GM08714 (cell line): ENCODE data around the gene PIK3CB.
"Not testable (repeated sequence)": the region's sequence is repeated elsewhere in the genome, so short reads cannot be mapped to it uniquely, and the experiment has no call there.

Source experiments
- H3K4me3 ChIP-seq: fragments of 200-500 bp; sonication (Bioruptor generic); 2 replicates; pipeline ENCODE4 v1.5.1; 2014; ENCODE audit warnings: mild to moderate bottlenecking, low read length, inconsistent platforms
- ZNF274 ChIP-seq: IDR thresholded peaks from 2 replicates; pipeline ENCODE4 v1.6.1; 2012; ENCODE audit warnings: mild to moderate bottlenecking, low read depth, low read length

Gene PIK3CB

DNA sequence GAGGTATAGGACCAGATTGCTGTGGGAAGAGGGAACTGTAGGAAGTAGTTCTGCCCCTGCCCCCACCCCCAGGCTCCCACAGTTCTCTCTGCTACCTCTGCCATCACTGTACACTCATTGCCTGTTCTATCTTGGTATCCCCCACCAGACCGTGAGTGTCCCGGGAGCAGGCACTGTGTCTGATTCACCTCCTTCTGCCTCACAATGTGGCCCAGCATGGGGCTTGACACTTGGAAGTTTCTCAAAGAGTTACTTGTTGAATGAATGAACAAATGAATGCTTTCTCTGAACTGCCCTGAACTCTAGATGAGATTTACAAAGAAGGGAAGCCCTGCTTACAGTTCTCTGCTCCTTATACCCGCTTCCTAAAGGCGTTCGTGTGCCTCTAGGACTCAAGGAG is 27.1 kb upstream of the PIK3CB start:
- H3K4me3 ChIP-seq, result no peak overlapping the region
- no peak for TF ChIP-seq ZNF274

DNA sequence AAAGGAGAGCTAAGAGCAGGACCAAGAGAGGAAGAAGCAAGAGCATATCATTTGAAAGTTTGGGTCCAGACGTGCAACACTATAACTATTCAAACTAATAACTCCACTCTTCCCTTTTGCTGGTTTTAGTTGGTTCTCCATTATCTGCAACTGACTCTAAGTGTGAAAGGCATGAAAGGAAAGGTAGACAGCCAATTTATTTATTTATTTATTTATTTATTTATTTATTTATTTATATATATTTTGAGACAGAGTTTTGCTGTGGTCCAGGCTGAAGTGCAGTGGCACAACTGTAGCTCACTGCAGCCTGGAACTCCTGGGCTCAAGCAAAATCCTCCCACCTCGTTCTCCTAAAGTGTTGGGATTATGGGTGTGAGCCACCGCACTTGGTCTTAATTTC is 22.1 kb upstream of the PIK3CB start:
- TF ChIP-seq ZNF274, result no peak
- H3K4me3 ChIP-seq, result no peak overlapping the region

DNA sequence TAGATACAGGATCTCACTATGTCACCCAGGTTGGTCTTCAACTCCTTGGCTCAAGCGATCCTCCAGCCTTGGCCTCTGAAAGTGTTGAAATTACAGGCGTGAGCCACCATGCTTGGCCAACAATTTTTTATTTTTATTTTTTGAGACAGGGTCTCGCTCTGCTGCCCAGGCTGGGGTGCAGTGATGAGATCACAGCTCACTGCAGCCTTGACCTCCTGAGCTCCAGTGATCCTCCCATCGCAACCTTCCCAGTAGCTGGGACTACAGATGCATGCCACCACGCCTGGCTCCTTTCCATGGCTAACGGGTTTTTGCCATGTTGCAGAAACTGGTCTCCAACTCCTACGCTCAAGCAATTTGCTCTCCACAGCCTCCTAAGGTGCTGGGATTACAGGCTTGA is 20.2 kb upstream of the PIK3CB start:
- TF ChIP-seq ZNF274, result no peak
- H3K4me3 ChIP-seq, result no peak overlapping the region

DNA sequence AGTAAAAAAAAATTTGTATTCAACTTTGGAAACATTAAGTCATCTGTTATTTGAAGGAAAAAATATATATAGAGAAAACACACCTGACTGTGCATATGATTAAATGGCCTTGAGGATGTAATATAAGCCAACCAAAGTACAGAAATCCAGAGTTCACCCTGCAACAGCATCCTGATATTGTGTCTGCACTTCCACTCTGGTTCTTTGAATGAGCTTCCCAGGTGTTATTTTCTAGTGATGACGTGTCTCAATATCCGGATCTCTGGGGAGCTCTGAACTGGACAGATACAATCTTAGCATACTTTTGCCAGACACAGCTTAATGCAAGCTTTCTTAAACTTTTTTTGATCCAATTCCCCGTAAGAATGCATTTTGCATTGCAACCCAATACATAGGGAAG is 19.5 kb upstream of the PIK3CB start:
- H3K4me3 ChIP-seq, result no peak overlapping the region
- TF ChIP-seq ZNF274, result no peak

DNA sequence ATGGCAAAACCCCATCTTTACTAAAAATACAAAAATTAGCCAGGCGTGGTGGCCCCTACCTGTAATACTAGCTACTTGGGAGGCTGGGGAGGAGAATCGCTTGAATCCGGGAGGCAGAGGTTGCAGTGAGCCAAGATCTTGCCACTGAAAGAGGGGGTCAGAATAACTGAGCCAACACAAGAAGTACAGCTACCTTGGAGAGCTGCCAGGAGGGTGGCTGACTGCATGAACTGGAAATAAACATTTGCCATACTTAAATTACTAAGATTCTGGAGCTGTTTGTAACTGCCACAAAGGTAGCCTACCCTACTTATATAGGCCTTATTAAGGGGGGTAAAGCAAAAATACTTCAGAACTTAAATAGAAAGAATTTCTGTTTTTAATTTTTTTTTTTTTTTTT is 15.4 kb upstream of the PIK3CB start:
- no peak for TF ChIP-seq ZNF274
- no peak overlapping the region for H3K4me3 ChIP-seq

DNA sequence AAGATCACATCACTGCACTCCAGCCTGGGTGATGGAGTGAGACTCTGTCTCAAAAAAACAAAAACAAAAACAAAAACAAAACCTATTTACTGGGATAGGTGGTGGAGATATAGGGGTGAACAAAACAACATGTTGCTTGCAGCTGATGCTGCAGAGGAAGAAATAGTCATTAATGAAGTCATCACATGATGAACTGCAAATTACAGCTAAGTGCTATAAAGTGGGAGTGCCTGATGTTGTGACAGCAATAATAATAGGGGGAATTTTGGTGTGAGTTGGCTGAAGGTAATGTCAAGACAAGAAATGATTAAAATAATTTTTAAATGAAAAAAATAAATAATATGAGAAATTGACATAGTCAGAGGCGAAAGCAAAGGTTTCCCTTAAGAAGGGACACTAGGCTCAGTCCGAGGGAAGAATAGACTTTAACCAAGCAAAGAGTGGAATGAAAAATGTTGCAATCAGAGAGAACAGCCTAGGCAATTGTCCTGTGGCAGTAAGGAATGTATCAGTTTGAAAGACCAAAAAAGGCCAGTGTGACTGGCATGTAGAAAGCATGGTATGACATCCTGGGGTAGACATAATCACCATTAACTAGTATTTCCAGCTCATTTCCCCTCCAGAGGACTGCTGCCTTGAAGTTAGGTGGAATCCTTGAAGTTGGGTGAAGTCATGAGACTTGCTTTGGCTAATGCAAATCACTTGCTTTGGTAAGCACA is 14.7 kb upstream of the PIK3CB start:
- H3K4me3 ChIP-seq, result no peak overlapping the region
- TF ChIP-seq ZNF274, result no peak

DNA sequence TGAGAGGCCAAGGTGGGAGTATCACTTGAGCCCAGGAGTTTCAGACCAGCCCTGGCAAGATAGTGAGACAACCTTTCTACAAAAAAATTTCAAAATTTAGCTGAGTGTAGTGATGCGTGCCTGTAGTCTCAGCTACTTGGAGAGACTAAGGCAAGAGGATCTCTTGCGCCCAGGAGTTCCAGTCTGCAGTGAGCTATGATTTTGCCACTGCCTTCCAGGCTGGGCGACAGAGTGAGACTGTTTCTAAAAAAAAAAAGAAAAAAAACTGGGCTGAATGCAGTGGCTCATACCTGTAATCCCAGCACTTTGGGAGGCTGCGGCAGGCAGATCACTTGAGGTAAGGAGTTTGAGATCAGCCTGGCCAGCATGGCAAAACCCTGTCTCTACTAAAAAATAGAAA is 14.0 kb upstream of the PIK3CB start:
- no peak overlapping the region for H3K4me3 ChIP-seq

DNA sequence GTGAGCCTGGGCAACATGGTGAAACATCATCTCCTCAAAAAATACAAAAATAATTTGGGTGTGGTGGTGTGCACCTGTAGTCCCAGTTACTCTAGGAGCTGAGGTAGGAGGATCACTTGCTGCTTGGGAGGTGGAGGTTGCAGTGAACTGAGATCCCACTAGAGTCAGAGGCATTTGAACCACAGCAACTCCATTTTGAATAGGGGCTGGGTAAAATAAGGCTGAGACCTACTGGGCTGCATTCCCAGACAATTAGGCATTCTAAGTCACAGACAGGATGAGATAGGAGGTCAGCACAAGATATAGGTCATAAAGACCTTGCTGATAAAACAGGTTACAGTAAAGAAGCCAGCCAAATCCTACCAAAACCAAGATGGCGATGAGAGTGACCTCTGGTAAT is 12.1 kb upstream of the PIK3CB start:
- not testable (repeated sequence) for H3K4me3 ChIP-seq

More for the DNA sequence above, 14.0 kb upstream of the PIK3CB start:
- no peak for TF ChIP-seq ZNF274

DNA sequence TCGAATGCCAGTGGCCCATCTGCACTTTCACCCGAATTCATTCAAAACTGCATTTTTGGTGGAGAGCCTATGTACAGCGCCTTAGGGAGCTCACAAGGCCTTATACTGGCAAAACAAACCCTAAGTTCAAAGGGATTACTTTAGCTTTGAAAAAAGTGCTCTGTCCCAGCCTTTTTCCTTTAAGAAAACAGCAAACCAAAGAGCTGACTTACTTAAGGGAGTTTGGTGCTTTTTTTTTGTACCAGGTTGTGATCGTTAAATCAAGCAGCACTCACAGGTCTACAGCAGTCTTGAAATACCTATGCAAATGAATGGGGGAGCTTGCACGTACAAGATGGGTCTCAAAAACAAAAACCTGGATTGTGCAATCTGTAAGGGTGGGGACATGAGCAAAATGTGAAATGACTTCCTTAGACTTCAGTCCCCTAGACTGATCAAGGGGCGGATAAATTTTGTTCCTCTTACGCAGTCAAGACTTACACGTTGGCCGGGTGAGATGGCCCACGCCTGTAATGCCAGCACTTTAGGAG is 11.6 kb upstream of the PIK3CB start:
- no peak overlapping the region for H3K4me3 ChIP-seq
- no peak for TF ChIP-seq ZNF274

DNA sequence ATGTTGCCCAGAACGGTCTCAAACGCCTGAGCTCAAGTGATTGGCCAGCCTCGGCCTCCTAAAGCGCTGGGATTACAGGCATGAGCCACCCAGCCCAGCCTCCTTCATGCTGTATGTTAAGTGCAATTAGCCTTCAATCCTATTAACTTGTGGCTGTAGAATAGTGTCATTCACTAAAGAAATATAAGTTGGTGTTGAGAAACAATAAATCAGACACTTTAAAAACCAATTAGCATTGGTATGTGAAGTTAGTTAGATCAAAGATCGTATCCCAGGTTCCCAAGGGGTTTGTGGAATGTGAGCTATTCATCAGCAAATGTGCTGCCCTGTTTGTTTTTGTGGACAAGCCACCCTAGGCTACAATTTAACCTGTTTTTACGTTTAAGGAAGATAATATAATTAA is 11.0 kb upstream of the PIK3CB start:
- H3K4me3 ChIP-seq, result no peak overlapping the region
- TF ChIP-seq ZNF274, result no peak

DNA sequence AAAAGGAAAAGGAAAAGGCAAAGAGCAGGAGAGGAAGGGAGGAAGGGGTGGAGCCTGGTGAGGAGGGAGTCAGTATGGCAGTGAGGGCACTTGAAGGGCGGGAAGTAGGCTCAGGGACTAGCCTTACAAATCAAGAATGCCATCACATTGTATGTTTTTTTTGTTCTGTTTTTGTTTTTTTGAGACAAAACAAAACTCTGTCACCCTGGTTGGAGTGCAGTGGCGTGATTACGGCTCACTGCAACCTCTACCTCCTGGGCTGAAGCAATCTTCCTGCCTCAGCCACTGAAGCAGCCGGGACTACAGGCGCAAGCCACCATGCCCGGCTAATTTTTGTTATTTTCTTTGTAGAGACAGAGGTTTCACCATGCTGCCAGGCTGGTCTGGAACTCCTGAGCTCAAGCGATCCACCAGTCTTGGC is 10.5 kb upstream of the PIK3CB start:
- no peak for TF ChIP-seq ZNF274
- no peak overlapping the region for H3K4me3 ChIP-seq

DNA sequence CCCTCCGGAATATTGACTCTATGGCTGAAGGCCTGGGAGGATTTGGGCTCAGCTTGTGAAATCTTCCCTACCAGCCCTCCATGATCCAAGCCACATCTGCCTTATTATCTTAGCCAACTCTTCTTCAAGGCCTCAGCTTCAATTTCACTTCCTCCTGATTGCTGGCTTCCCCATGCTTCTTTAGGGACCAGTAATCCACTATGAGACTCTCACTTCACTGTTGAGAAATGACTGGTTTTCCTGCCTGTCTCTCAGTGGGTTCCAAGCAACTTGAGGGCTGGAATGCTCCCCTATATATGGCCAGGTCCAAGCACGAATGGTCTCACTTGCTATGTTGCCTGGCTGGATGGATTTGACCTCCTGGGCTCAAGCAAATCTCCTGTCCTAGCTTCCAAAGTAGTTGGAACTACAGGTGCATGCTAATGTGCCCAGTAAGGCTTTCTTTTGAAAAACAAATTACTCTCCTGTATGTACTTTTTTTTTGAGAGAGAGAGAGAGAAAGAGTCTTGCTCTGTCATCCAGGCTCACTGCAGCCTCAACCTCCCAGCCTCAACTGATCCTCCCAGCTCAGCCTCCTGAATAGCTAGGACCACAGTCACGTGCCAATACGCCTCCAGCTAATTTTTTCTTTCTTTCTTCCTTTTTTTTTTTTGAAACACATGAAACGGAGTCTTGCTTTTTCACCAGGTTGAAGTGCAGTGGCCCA is 7.9 kb upstream of the PIK3CB start:
- TF ChIP-seq ZNF274, result no peak
- H3K4me3 ChIP-seq, result no peak overlapping the region

DNA sequence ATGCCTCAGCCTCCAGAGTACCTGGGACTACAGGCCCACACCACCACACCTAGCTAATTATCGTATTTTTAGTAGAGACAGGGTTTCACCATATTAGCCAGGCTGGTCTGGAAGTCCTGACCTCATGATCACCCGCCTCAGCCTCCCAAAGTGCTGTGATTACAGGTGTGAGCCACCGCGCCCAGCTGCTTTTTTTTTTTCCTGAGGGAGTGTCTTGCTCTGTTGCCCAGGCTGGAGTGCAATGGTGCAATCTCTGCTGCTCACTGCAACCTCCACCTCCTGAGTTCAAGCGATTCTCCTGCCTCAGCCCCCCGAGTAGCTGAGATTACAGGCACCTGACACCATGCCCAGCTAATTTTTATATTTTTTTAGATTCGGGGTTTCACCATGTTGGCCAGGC is 3.7 kb upstream of the PIK3CB start:
- H3K4me3 ChIP-seq, result not testable (repeated sequence)

DNA sequence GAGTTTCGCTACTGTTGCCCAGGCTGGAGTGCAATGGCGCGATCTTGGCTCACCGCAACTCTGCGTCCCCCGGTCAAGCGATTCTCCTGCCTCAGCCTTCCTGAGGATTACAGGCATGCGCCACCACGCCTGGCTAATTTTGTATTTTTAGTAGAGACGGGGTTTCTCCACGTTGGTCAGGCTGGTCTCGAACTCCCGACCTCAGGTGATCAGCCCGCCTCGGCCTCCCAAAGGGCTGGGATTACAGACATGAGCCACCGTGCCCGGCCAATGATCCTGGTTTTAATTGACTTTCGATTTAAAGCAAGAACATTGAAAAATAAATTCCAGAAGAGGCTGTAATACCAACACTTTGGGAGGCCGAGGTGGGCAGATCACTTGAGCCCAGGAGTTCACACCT is 1.1 kb upstream of the PIK3CB start:
- H3K4me3 ChIP-seq, result not testable (repeated sequence)

DNA sequence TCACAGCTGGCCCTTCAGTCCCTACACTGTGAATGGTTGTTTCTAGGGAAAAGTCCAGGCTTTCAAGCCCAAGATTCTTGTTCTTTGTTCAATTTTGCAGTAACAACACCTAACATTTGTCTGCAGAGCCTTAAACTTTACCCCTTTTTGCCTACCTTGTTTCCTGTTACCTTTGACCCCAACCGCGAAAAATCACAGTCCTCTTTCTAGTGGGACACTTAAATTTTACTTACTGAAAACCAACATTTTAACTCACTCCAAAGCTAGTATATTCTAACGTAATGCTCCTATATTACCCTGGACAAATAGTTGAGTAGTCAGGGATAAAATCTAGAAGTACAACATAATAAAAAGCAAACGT is 649 bp upstream of the PIK3CB start:
- H3K4me3 ChIP-seq, result peak overlapping the region; percentile 98
- no peak for TF ChIP-seq ZNF274
